Activated CD4-positive, alpha-beta memory T cell treated with anti-CD3 and anti-CD28 coated beads for 36 hours (primary cell): ENCODE measurements around the gene TNNC2. TPM values are rescaled to one million over a fixed set of nuclear protein-coding genes. Genes with fewer than 3 reads are reported as not detected.
"Not testable (repeated sequence)": the region's sequence is repeated elsewhere in the genome, so short reads cannot be mapped to it uniquely, and the experiment has no call there.

Experiments
- CTCF ChIA-PET: fragments of 350-600 bp; sonication (Branson Sonifier 250); formaldehyde crosslinking; loops from one replicate; lab custom pipeline; 2021; ENCODE audit warnings: antibody characterized with exemption, inconsistent platforms; lab: Charles Lee
- POLR2A ChIA-PET: fragments of 350-600 bp; sonication (Branson Sonifier 250); formaldehyde crosslinking; loops from one replicate; lab custom pipeline; 2021; ENCODE audit warnings: antibody characterized with exemption; lab: Charles Lee
- DNase-seq: peaks from one replicate; pipeline ENCODE4 v3.0.0-alpha.2; 2020
- H3K27ac Mint-ChIP-seq: one replicate; pipeline ENCODE4 v1.8.0; 2021; ENCODE audit warnings: mixed read lengths
- H3K27me3 Mint-ChIP-seq: one replicate; pipeline ENCODE4 v1.8.0; 2021; ENCODE audit warnings: mixed read lengths
- H3K36me3 Mint-ChIP-seq: one replicate; pipeline ENCODE4 v1.8.0; 2021; ENCODE audit warnings: mixed read lengths
- H3K4me1 Mint-ChIP-seq: one replicate; pipeline ENCODE4 v1.8.0; 2021; ENCODE audit warnings: low read depth, mixed read lengths
- H3K4me3 Mint-ChIP-seq: one replicate; pipeline ENCODE4 v1.8.0; 2021; ENCODE audit warnings: mild to moderate bottlenecking, mixed read lengths
- H3K9me3 Mint-ChIP-seq: one replicate; pipeline ENCODE4 v1.8.0; 2021; ENCODE audit warnings: mixed read lengths
- intact Hi-C: fragments of 100-400 bp; cut with micrococcal nuclease; formaldehyde crosslinking; loops from one replicate; pipeline ENCODE4 v1.15.1; 2023
- total RNA-seq, 2 experiments: library from RNA; stranded (reverse); gene quantifications; one replicate each; pipeline ENCODE4 v1.2.3, GENCODE V29; 2021

The TNNC2 gene
- total RNA-seq, 2 experiments from 2014 or later = not detected

DNA sequence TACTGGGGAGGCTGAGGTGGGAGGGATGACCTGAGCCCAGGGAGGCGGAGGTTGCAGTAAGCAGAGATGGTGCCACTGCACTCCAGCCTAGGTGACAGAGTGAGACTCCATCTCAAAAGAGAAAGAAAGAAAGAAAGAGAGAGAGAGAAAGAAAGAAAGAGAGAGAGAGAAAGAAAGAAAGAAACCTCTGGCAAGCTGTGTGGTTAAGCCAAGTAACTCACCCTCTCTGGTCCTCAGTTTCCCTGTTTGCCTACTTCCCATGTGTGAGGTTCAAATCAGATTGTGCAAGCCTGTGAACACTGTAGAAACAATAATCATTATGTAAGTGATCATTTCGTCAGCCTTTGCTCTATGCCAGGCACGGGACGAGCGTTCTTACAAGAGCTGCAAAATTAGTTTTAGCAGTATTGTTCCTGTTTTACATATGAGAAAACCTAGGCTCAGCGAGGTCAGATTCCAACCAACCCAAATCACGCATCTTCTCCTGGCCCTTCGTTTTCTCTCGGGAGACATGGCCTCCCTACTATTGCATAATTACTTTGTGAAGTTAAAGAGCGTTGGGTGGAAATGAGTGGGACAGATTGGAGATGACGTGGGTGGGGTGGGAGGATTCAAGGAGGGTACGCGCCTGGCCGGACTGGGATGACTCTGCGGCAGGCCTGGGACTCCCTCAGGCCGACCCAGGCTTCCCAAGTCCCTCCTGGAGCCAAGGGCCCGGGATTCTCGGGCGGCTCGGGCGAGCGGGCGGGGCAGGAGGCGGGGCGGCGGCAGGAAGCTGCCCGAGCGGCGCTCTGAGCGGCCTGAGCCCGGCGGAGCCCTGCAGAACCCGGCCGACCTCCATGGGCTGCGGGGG, 6.1 kb upstream of the TNNC2 start, which contains the start of gene SNX21:
SNX21 (plus strand) TSS at position 770 of the 853 bp plus-strand sequence. CDS start 121 bp downstream, outside the sequence.
- peaks cover 13% of the 10 kb centered on the region for H3K4me1 Mint-ChIP-seq
- peak within 1 kb of the TSS; percentile 66 for H3K4me3 Mint-ChIP-seq
- no peaks in the 10 kb centered on the region for H3K36me3 Mint-ChIP-seq
- H3K27ac Mint-ChIP-seq = no peak within 1 kb of the TSS
- peak; percentile 61 for DNase-seq
- intact Hi-C loops = loop anchor here (10.0 kb wide), 1 partner anchor 52 kb away; the partner anchor contains the start of genes SPATA25 and ZSWIM1
- H3K27me3 Mint-ChIP-seq = no peaks in the 10 kb centered on the region
- ChIA-PET POLR2A (interaction anchor here (0.8 to 1.3 kb wide), 3 partner anchors 16 to 130 kb away, joined by 3 read pairs; partner anchors contain the start of gene UBE2C), CTCF (interaction anchor here (2.3 to 2.6 kb wide), 2 partner anchors 9 to 137 kb away, joined by 9 to 10 read pairs; no protein-coding TSS in a partner anchor)
- H3K9me3 Mint-ChIP-seq = no peaks in the 10 kb centered on the region

DNA sequence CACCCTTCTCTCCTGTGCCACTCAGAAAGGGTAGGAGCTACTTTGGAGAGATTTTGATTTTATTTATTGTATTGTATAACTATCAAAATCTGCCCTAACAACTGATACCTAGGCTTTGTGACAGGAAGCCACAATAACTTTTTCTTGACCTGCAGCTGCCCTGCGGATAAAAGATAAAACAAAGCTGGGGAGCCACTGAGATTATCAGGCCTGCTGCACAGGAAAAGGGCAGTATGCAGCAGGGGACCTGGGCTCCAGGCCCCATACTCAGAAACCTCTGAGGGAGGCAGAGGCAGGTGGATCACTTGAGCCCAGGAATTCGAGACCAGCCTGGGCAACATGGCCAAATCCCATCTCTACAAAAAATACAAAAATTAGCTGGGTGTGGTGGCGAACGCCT, 5.5 kb upstream of the TNNC2 start:
- Mint-ChIP-seq H3K4me3 (peak overlapping the region; percentile 66), H3K4me1 (peaks cover 13% of the 10 kb centered on the region), H3K27ac (no peak overlapping the region), H3K27me3 (no peaks in the 10 kb centered on the region), H3K9me3 (no peaks in the 10 kb centered on the region), H3K36me3 (no peaks in the 10 kb centered on the region)
- no peak for DNase-seq
- intact Hi-C loops = loop anchor here (10.0 kb wide), 1 partner anchor 52 kb away; the partner anchor contains the start of genes SPATA25 and ZSWIM1
- ChIA-PET CTCF (interaction anchor here (2.3 to 2.6 kb wide), 2 partner anchors 8 to 137 kb away, joined by 9 to 10 read pairs; no protein-coding TSS in a partner anchor), POLR2A (interaction anchor here (1.3 kb wide), 1 partner anchor 16 kb away, joined by 3 read pairs; no protein-coding TSS in a partner anchor)

DNA sequence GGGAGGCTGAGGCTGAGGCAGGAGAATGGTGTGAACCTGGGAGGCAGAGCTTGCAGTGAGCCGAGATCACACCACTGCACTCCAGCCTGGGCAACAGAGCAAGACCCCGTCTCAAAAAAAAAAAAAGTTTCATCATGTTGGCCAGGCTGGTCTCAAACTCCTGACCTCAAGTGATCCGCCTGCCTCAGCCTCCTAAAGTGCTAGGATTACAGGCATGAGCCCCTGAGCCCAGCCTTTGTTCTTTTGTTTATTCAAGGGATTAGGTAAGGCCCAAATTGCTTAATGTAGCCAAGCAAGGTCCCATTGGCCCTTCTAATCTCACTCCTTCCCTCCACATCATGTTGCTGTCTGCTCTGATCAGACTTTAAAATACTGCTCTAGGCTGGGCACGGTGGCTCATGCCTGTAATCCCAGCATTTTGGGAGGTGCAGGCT, 2.6 kb upstream of the TNNC2 start:
- POLR2A ChIA-PET, H3K27me3 Mint-ChIP-seq, DNase-seq, H3K9me3 Mint-ChIP-seq, H3K4me3 Mint-ChIP-seq, H3K27ac Mint-ChIP-seq, H3K36me3 Mint-ChIP-seq, H3K4me1 Mint-ChIP-seq: not testable (repeated sequence)
- CTCF ChIA-PET = interaction anchor here (1.5 kb wide), 1 partner anchor 17 kb away, joined by 3 read pairs; no protein-coding TSS in a partner anchor
- intact Hi-C loops = loop anchor here (10.0 kb wide), 1 partner anchor 55 kb away; the partner anchor contains the start of genes SPATA25 and ZSWIM1

DNA sequence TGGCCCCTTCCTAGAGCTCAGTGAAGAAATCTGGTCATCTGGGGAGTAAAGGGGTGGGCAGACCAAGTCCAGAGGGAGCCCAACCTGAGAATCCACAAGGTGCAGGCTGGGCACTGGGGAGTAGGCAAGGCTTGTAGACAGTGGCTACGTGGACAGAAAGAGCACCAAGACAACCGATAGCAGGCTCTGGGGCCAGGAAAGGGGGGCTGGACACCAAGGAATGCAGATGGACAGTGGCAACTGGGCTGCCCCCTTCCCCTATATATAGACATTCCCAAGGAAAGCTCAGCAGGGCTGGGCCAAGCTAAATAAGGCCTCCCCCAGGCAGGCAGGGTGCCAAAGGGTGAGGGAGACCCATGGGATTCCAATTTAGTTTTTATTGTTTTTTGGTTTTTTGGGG, 1.5 kb upstream of the TNNC2 start:
- intact Hi-C loops = no loop called here
- no peak for DNase-seq
- no peak overlapping the region for H3K27ac Mint-ChIP-seq

DNA sequence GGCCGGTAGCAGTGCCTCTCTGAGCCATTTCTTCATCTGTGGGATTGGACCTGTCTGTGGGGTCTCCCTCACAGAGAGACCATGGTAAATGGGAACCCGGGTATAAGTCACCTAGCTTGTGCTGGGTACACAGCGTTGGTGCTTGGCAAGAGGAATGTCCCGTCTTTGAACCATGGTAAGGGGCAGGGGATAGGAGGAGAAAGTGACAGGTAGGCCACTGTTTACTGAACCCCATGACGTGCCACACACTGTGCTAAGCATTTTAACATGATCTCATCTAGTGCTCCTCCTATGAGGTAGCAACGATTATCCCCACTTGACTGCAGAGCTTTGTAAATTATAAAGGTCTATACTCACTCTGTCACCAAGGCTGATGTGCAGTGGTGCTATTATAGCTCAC, 600 bp upstream of the TNNC2 start:
- peaks cover 14% of the 10 kb centered on the region for H3K4me1 Mint-ChIP-seq
- H3K36me3 Mint-ChIP-seq = no peaks in the 10 kb centered on the region
- DNase-seq = no peak
- peaks cover 15% of the 10 kb centered on the region for H3K27me3 Mint-ChIP-seq
- no peak overlapping the region for H3K4me3 Mint-ChIP-seq
- H3K27ac Mint-ChIP-seq = no peak overlapping the region
- ChIA-PET POLR2A (no interaction called here), CTCF (no interaction called here)
- H3K9me3 Mint-ChIP-seq = no peaks in the 10 kb centered on the region
- intact Hi-C loops = no loop called here

More for the DNA sequence above, 1.5 kb upstream of the TNNC2 start:
- Mint-ChIP-seq H3K4me1 (peaks cover 17% of the 10 kb centered on the region), H3K36me3 (no peaks in the 10 kb centered on the region), H3K4me3 (no peak overlapping the region), H3K9me3 (no peaks in the 10 kb centered on the region), H3K27me3 (peaks cover 8% of the 10 kb centered on the region)
- CTCF ChIA-PET = no interaction called here
- POLR2A ChIA-PET = no interaction called here

DNA sequence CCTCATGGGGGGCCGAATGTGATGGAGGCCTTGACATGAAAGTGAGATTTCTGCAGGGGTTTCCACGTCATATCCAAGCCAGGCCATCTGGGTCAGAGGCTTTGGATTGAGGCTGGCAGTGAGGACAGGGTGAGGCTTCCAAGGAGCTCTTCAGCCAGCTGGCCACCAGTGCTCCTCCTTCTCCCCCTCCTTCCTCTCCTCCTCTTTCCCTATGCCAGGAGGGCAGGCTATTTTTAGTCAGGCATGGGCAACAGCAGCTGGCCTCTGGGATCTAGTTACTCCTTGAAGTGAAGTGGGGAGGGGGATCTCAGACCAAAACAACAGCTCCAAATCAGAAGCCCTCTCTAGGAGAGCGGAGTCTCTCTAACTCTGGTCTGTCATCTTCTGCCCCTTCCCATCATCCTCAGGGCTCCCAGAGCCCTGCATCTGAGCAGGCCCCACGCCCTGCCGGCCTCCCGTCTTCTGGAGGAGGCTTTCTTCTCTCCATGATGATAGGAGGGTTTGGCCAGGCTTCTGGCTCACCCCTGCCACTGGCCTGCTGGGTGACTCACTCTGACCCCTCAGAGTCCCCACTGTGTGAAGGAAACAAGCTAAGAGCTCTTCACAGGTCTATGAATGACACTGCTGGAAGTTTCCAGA, 612 bp downstream of the TNNC2 start:
- ChIA-PET POLR2A (no interaction called here), CTCF (interaction anchor here (0.9 to 3.1 kb wide), 2 partner anchors 107 to 143 kb away, joined by 6 to 14 read pairs; no protein-coding TSS in a partner anchor)
- Mint-ChIP-seq H3K27ac (no peak overlapping the region), H3K27me3 (peaks cover 23% of the 10 kb centered on the region), H3K4me1 (peaks cover 14% of the 10 kb centered on the region), H3K9me3 (no peaks in the 10 kb centered on the region), H3K4me3 (no peak overlapping the region), H3K36me3 (no peaks in the 10 kb centered on the region)
- DNase-seq = no peak
- intact Hi-C loops = no loop called here

DNA sequence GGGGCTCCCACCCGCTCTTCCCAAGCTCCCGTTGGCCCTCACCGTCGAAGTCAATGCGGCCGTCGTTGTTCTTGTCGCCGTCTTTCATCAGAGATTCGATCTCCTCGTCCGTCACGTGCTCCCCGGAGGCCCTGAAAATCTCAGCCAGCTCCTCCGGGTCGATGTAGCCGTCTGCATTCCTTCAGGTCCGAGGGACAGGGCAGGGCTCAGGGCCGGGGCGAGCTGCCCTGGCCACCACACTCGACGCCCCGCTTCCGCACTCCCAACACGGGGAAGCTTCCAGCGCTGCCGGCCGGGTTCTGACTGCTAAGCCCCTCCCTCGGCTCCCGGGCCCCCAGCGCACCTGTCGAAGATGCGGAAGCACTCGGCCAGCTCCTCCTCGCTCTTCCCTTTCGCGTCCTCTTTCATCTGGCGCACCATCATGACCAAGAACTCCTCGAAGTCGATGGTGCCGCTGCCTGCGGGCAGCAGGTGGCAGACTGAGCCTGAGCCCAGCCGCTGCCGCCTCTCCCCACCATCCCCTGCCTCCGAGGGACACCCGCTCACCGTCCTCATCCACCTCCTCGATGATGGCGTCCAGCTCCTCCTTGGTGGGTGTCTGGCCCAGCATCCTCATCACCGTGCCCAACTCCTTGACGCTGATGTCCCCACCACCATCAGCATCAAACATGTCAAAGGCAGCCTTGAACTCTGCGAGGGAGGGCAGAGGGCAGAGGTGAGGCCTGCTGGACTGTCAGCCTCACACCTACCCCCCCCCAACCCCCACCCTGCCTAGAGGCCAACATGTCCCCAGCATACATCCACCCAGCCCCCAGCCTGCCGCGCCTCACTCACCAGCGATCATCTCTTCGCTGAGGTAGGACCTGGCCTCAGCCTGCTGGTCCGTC, 2.9 kb downstream of the TNNC2 start:
- intact Hi-C loops = no loop called here
- peak; percentile 72 for DNase-seq
- CTCF ChIA-PET = interaction anchor here (0.7 to 3.1 kb wide), 18 partner anchors 10 to 351 kb away, joined by 3 to 15 read pairs (median 4); partner anchors contain the start of genes PCIF1, SNX21, UBE2C and ZSWIM1
- H3K27ac Mint-ChIP-seq = no peak overlapping the region
- peak overlapping the region; percentile 48 for H3K4me3 Mint-ChIP-seq
- peaks cover 14% of the 10 kb centered on the region for H3K4me1 Mint-ChIP-seq
- POLR2A ChIA-PET = interaction anchor here (1.3 kb wide), 1 partner anchor 11 kb away, joined by 4 read pairs; no protein-coding TSS in a partner anchor
- H3K9me3 Mint-ChIP-seq = no peaks in the 10 kb centered on the region
- H3K27me3 Mint-ChIP-seq = peaks cover 23% of the 10 kb centered on the region
- no peaks in the 10 kb centered on the region for H3K36me3 Mint-ChIP-seq

DNA sequence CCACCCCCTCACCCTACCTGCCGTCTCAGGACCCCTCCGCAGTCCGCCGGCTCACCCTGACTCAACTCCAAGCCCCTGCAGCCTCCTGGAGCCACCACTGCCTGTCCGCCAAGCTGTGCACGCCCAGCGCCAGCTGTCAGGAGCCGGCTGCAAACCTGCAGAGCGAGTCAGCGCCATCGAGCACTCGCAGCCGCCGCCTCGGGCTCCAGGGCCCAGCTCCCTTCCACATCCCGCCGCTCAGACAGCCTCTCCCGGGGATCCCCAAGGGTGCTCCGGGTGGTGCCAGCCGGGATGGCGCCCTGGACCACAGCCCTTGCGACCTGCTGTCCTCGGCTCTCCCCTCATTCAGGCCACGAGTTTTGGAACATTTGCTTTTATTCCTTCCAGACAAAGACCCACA, 4.3 kb downstream of the TNNC2 start:
- no peaks in the 10 kb centered on the region for H3K36me3 Mint-ChIP-seq
- no peak overlapping the region for H3K27ac Mint-ChIP-seq
- POLR2A ChIA-PET = no interaction called here
- CTCF ChIA-PET = interaction anchor here (1.4 kb wide), 2 partner anchors 24 to 29 kb away, joined by 3 to 5 read pairs; no protein-coding TSS in a partner anchor
- peaks cover 23% of the 10 kb centered on the region for H3K27me3 Mint-ChIP-seq
- intact Hi-C loops = no loop called here
- no peak overlapping the region for H3K4me3 Mint-ChIP-seq
- no peaks in the 10 kb centered on the region for H3K9me3 Mint-ChIP-seq
- no peak for DNase-seq
- H3K4me1 Mint-ChIP-seq = peaks cover 14% of the 10 kb centered on the region

DNA sequence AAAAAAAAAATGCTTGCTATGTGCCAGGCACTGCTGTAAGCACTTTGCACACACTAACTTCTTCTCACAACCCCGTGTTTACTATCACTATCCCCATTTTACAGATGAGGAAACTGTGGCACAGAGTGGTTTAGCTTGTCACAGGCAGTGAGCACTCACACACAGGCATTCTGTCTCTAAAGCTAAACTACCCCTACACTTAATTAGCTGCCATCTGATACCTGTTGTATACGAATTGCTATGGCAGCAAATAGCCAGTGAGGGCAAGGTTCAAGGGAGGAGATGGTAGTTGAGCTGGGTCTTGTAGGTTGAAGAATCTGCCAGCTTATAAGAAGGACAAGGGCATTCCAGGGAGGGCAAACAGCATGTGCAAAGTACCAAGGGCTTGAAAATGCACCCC, 5.2 kb downstream of the TNNC2 start:
- Mint-ChIP-seq H3K4me1 (peaks cover 14% of the 10 kb centered on the region), H3K4me3 (no peak overlapping the region), H3K27ac (no peak overlapping the region), H3K27me3 (peaks cover 23% of the 10 kb centered on the region), H3K9me3 (no peaks in the 10 kb centered on the region), H3K36me3 (peaks cover under 1% of the 10 kb centered on the region)
- intact Hi-C loops = no loop called here
- CTCF ChIA-PET = interaction anchor here (0.6 to 1.4 kb wide), 3 partner anchors 9 to 141 kb away, joined by 3 read pairs; no protein-coding TSS in a partner anchor
- POLR2A ChIA-PET = no interaction called here
- no peak for DNase-seq

DNA sequence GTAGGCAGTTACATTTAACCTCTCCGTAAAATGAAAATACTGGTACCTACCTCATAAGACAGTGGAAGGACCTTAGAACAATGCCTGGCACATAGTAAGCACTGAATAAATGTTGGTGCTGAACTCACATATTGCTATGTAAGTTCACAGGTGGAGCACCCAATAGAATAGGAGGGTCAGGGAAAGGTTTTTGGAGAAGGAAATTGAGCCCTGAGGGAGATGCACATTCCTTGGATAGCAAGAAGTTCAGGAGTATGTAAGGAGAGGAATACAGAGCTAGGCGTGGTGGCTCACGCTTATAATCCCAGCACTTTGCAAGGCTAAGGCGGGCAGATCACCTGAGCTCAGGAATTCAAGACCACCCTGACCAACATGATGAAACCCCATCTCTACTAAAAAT, 7.6 kb downstream of the TNNC2 start:
- Mint-ChIP-seq H3K27ac (no peak overlapping the region), H3K9me3 (no peaks in the 10 kb centered on the region), H3K4me1 (peaks cover 16% of the 10 kb centered on the region), H3K27me3 (peaks cover 23% of the 10 kb centered on the region), H3K36me3 (peaks cover 17% of the 10 kb centered on the region), H3K4me3 (no peak overlapping the region)
- DNase-seq = no peak
- intact Hi-C loops = loop anchor here (10.0 kb wide), 1 partner anchor 545 kb away; no protein-coding TSS in a partner anchor
- CTCF ChIA-PET = interaction anchor here (0.6 kb wide), 1 partner anchor 51 kb away, joined by 3 read pairs; no protein-coding TSS in a partner anchor
- POLR2A ChIA-PET = no interaction called here

DNA sequence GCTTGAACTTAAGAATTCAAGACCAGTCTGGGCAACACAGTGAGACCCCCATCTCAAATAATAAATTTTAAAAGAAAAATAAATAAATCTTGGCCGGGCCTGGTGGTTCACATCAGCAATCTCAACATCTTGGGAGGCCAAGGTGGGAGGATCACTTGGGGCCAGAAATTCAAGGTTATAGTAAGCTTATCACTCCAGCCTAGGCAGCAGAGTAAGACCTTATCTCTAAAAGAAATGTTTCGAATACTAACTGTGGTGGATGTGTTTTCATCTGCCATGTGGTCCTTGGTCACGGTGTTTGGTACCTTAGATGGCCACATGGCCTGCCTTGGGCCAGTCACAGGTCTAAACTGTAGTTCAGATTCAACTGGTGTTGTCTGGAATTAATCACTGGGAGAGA, 8.9 kb downstream of the TNNC2 start:
- ChIA-PET POLR2A (no interaction called here), CTCF (no interaction called here)
- peaks cover 12% of the 10 kb centered on the region for H3K27me3 Mint-ChIP-seq
- H3K27ac Mint-ChIP-seq = no peak overlapping the region
- no peaks in the 10 kb centered on the region for H3K9me3 Mint-ChIP-seq
- peaks cover 10% of the 10 kb centered on the region for H3K4me1 Mint-ChIP-seq
- peaks cover 25% of the 10 kb centered on the region for H3K36me3 Mint-ChIP-seq
- intact Hi-C loops = loop anchor here (10.0 kb wide), 1 partner anchor 547 kb away; no protein-coding TSS in a partner anchor
- no peak for DNase-seq
- no peak overlapping the region for H3K4me3 Mint-ChIP-seq
